SK-N-MC (cell line): ENCODE results near the gene CCDC192.

Experiments used
- EZH2 ChIP-seq: fragments of 200-600 bp; sonication (generic); IDR thresholded peaks from one replicate; pipeline ENCODE4 v1.6.1; 2017; ENCODE audit warnings: antibody characterized with exemption
- FOXP2 ChIP-seq: optimal IDR thresholded peaks from 2 replicates; pipeline ENCODE3; 2011; ENCODE audit warnings: mild to moderate bottlenecking, moderate library complexity; ENCODE audit not compliant: insufficient read depth; ENCODE audit errors: extremely low read length, control extremely low read depth
- POLR2AphosphoS5 ChIP-seq: IDR thresholded peaks from 2 replicates; pipeline ENCODE4 v1.6.1; 2012; ENCODE audit warnings: mild to moderate bottlenecking, low read depth, low read length, borderline replicate concordance

GRCh38 chr5:127840809-127841208 is 137.6 kb downstream of the CCDC192 start:
- TF ChIP-seq EZH2, result no peak
- no peak for TF ChIP-seq POLR2AphosphoS5
- no peak for TF ChIP-seq FOXP2
